Activated naive CD4-positive, alpha-beta T cell (primary cell): ENCODE results near the gene TCF23.
"Not testable (repeated sequence)": the region's sequence is repeated elsewhere in the genome, so short reads cannot be mapped to it uniquely, and the experiment has no call there.

Experiments used
- DNase-seq, 4 experiments: peaks; one replicate each; lab custom pipeline; 2025; lab: John Stamatoyannopoulos, UW

TCF23 gene

GRCh38 chr2:27189989-27190388 lies 41.2 kb downstream of the TCF23 start:
- DNase-seq: no peak

DNA sequence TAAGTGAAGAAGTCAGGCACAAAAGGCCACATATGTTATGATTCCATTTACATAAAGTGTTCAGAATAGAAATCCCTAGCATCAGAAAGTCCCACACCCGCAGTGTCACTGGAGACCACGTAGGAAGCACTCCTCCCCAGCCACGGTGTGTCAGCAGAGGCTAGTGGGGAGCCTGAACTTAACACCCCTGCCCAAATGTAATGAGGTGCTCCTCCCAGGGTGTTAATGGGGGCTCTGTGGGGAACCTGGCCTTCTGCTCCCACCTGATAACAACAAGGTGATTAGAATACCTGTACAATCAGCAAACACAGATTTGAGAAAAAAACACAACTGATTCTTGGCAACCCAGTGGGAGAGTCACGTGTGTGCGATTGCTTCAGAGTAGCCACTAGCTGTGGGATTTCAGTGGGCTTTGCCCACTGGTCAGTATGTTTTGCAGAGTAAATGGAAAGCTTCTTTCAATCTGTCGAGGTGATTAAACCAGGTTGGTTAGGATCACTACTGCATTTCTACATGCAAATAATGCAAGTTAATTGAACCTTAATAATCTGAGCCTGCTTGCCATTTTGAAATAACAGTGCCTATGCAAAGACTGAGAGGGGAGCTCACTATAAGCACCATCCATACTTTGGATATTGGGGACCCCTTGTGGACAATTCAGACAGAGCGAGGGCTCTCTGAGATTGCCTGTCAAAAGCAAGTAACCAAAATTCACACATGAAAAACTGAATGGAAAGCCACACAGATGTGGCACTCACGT lies 42.4 kb downstream of the TCF23 start:
- peak in 1 of 4 experiments; percentile 3 for DNase-seq

DNA sequence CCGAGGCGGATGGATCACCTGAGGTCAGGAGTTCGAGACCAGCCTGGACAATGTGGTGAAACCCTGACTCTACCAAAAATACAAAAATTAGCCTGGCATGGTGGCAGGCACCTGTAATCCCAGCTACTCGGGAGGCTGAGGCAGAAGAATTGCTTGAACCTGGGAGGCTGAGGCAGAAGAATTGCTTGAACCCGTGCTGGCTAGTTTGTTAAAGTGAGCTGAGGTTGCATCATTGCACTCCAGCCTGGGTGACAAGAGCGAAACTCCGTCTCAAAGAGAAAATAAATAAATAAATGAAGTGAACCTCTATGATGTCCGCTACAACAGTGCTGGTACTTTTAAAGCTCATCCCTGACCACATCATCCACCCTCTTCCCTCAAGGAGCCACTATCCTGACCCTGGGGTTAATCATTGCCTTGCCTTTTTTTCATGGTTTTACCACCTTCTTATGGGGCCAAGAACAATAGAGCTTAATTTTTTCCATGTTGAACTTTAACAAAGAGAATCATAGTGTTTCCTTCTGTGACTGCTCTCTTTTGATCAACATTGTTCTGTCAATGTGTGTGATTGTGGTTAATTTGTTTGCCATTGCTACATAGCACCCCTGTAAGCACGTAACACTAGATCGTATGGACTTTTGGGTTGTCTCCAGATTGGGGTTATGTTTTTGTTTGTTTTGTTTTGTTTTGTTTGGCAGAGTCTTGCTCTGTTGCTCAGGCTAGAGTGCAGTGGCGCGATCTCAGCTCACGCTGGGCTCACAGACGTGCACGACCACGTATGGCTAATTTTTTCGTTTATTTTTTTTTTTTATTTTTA lies 45.9 kb downstream of the TCF23 start:
- no peak for DNase-seq

GRCh38 chr2:27195799-27196198 lies 47.0 kb downstream of the TCF23 start:
- not testable (repeated sequence) for DNase-seq

DNA sequence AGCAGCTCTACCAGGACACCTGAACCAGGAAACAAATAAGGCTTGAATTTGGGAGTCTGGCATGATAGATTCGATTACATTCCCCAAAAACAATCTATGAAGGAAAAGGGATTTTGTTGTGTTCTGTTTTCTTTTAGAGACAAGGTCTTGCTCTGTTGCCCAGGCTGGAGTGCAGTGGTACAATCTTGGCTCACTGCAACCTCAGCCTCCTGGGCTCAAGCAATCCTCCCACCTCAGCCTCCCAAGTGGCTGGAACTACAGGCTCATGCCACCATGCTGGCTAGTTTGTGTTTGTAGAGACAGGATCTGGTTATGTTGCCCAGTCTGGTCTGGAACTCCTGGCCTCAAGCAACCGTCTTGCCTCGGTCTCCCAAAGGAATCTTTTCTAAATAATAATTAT lies 49.3 kb downstream of the TCF23 start:
- not testable (repeated sequence) for DNase-seq

DNA sequence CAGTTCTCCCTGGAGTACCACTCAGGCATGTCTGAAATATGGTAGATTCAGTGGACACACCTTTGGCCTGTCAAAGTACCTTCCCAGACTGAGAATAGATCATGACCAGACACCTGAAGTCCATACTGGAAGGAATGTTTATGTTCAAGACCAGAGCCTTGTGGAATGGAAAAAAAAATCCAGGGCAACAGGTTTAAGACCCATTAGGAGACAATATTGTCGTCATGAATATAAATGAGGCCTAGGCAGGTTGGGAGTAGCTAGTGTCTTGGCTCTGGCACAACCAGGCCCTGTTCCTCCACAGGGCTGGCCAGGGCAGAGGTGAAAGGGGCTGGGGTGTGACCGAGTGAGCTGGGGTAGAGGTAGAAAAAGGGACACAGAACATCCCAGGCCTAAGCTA lies 49.8 kb downstream of the TCF23 start:
- no peak for DNase-seq

DNA sequence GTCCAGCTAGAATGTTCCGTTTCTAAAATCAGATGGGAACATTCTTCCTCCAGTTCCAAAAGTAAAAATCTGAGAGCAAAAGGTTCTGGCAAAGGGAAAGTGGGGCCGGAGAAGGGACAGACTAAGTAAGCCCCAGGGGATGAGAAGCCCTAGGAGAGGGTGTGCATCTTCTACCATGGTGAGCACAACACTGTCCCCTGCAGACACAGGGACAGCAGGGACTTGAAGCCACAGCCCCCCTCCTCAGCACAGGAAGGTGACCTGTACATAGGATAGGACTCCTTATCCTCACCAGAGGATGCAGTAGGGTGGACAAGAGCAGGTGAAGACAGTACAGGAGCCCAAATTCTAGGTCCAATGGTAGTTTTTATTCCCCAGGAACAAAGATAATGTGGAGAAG lies 50.4 kb downstream of the TCF23 start:
- no peak for DNase-seq

- no peak for DNase-seq
Measured at GRCh38 chr2:27201675-27202074, 52.9 kb downstream of the TCF23 start.

DNA sequence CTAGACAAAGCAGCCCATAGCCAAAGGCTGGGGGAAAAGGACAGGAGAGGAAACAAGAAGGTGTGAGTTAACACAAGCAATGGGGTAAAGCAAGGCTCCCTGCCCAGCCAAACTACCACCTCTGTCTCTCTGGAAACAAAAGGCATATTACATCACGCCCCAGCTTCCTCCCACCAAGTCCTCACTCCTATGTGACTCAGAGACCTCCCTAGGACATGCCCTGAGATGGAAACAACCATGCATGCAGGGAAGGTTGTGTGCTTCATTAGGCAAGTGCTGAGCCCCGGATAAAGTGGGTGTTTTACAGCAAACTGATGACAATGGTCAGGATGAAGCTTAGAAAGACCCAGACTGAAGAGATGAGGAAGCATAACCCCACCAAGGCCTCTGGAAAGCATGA lies 54.0 kb downstream of the TCF23 start:
- DNase-seq: no peak

DNA sequence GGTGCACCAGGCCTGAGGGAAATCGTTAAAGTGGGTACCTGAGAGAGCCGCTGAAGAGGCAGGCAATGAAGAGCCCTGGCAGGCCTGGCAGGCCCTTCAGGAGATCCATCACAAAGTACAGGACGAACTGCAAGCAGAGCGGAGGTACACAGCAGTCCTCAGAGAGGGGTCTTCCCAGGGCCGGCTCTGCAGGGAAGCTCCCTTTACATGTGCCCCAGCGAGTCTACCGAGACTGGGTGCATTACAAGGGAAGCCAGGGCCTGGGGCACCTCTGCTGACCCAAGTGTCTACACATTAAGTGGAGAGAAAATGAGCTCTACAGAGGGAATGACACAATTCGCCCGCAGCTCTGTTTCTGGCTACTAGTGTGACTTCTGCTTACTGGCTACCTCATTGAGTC lies 54.9 kb downstream of the TCF23 start:
- DNase-seq: no peak

- no peak for DNase-seq
Measured at GRCh38 chr2:27204566-27204965, 55.8 kb downstream of the TCF23 start.

DNA sequence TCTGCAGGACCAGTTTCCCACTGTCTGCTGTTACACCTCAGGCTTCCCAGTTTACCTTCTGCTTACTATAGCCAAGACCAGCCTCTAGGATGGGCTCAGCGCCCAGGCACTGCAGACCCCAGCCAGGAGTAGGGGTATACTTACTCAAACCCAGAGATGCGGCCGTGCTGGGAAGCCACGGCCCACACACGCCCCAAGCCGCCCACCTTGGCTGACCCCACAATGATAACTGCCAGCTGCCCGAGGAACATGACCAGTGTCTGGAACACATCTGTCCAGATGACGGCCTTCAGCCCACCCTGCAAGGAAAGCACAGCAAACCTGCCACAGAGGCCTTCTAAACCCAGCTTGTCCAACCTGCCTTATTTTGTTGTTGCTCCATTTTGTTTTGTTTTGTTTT lies 56.4 kb downstream of the TCF23 start:
- no peak for DNase-seq

DNA sequence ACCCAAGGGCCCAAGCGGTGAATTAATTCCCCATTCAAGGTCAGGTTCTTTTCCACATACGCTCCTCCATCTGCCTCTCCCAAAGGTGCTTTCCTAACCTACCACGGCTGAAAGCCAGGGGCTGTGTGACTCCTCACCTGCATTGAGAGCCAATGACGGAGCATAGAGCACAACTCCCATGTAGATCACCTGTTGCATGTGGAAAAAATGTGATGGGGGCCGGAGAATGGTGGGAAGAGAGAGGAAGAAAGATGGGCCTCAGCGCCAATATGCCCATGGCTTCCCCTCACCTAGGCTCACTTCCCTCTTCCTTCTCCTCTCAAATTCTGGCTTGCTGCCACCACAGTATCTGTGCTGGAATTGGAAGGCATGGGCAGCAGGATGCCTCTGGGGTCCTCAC lies 57.5 kb downstream of the TCF23 start:
- DNase-seq: no peak
